ENCODE data around the gene CHRNB2.

- TF ChIP-seq CTCF (IDR thresholded peaks at IDR 0.05; ENCODE audit: low read depth, low read length) (no peak), EZH2phosphoT487 (IDR thresholded peaks at IDR 0.05; ENCODE audit: low read depth) (no peak)
Observed at GRCh38 chr1:154611150-154611862, 43.7 kb downstream of the CHRNB2 start.

Data from OCI-LY3 (cell line).